Colon (tissue), 2 donors: ENCODE data around the gene C11orf42.

Experiments used
- FAIRE-seq: peaks from 2 replicates; lab custom pipeline; 2012; peaks lifted over from hg19 to GRCh38; lab: Jason Lieb, UNC
- donor health status: control.
- donor health status: control.

Gene C11orf42, protein sequence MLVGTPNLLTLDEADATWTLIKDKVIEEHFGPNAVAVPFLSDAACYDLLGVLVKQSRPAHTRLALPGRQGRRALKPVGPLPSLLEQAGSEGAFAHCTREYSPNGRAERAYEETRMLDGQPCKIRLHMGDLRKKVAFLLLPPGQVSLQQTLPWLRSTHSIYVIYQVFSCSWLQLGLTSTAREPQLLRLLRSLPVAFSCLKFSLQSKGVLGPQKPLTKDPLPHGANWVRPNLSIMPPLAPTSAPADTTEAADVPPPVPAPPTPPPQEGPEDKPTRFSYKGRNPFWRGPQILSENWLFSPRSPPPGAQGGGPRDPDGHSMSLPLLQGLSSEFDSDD

DNA sequence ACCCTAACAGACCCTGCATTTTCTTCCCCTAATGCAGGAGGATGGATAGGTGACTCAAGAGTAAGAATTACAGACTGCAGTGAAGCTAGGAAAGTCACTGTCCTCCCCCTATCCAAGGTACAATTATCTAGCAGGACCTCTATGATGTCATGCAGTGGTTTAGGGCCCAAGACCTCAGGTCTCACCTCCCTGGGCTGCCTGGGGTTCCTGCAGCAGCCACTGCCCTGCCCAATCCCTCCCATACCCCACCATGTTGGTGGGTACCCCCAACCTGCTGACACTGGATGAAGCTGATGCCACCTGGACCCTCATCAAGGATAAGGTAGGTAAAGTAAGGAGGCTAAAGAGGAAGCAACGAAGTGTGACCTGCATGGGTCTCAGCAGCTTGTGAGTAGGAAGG, at the start of gene C11orf42:
Gene C11orf42 (plus strand): TSS at position 192 of the 400 bp plus-strand sequence. CDS start 59 bp downstream, at position 251.
- FAIRE-seq: no peak

DNA sequence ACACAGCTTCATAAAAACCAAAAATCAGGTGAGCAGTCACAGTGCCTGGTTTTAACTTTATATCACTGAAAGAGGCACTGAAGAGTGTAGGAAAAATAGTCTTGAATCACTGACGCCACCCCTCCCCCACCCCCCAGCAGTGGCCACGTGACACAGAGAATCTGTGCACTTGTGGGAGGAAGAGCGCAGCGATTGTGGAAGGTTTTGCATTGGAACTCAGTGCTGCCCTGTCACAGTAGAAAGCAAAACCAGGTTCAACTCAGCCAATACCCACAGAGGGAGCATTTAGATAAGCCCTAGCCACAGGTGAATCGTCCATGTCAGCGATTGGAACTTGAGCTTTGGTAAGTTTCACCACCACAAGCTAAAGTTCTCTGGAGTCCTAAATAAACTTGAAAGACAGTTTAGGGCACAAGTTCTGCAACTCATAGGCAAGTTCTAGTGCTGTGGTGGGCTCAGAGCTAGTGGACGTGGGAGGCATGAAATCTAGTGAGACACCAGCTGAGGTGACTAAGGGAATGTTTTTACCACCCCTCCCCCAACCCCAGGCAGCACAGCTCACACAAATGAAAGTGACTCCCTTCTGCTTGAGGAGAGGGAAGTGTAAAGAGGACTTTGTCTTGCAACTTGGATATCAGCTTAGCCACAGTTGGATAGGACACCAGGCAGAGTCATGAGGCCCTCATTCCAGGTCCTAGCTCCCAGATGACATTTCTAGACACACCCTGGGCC, 48.6 kb upstream of the C11orf42 start:
- FAIRE-seq: no peak

- no peak for FAIRE-seq
These were observed 35.1 kb upstream of the C11orf42 start, which contains the start of gene OR52B2 for GRCh38 chr11:6170226-6170625. Gene OR52B2, minus strand, starts transcription at chr11:6170326. Its CDS starts 0 bp downstream, at chr11:6170326.

- FAIRE-seq: no peak
These were observed 29.9 kb upstream of the C11orf42 start for GRCh38 chr11:6175440-6175839.

DNA sequence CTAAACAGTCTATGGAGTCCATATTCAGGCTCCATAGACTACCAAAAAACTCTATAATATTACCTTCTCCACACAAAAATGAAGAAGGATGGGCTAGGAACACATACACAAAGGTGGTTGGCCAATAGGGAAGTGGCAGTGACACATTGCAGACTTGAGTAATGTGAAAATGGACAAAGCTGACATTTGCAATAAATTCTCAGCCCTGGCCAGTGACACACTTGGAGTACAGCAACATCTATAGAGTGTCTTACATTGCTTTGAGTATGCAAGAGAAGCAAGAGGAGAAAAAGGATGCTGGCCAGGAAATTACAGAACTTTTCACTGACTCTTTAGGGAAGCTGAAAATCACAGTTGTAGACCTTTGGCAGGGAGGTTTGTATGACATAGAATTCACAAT, 13.6 kb upstream of the C11orf42 start:
- FAIRE-seq: no peak

GRCh38 chr11:6194065-6194581, 11.2 kb upstream of the C11orf42 start:
- FAIRE-seq: no peak

DNA sequence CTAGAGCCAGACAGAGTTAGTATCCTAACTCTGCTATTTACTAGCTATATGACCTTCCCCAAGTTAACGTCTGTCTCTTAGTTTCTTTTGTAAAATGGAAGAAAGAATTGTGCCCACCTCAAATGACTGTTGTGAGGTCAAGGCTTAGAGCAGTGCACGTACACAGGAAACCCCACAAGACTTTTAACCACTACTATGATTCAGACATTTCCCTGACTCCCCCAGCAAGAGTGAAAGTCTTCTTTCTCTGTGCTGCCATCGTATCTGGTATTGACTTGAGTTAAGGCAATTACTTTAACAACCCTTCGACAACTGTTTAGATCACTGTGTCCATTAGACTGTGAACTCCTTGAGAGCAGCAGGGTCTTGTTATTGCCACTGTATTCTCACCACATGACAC, 9.0 kb upstream of the C11orf42 start:
- no peak for FAIRE-seq

GRCh38 chr11:6197466-6198200, 7.7 kb upstream of the C11orf42 start:
- FAIRE-seq: no peak

GRCh38 chr11:6199174-6199810, 6.1 kb upstream of the C11orf42 start, which contains the start of gene OR52W1:
Gene OR52W1, plus strand, starts transcription at chr11:6199224. Its CDS starts 0 bp downstream, at chr11:6199224.
- no peak for FAIRE-seq

GRCh38 chr11:6200975-6201374, 4.4 kb upstream of the C11orf42 start:
- no peak for FAIRE-seq

DNA sequence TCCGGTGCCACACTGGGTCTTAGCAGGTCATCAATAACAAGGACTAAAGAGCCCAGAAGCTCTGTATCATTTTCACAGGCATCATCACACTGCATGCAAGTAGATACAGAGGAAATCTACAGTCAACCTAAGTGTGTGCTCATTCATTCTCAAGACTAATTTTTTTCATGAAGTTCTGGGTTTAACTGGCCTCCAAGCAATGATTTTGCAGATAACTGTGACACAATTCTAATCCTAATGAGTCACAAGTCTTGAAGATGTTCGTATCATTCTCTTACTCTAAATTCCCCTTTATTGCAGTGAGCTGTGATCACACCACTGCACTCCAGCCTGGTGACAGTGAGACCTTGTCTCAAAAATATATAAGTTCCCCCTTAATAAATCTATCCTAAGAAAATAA, 3.9 kb upstream of the C11orf42 start:
- FAIRE-seq: no peak

DNA sequence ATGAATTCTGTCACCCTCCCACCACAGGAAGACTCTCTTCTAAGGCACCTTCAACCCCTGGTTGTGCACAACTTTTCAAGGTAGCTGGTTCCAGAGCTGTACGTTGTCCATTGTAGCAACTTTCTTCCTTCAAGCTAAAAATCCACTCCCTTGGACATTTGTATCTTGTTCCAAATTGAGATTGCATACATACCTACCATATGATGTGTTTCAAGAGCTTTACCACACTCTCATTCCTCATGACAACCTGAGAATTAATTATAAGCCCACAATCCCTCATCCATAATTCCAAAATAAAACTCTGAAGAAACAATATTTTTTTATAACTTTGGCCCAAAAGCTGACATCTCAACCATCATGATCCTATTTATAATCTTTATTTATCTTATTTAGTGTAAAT, 3.3 kb upstream of the C11orf42 start:
- no peak for FAIRE-seq

DNA sequence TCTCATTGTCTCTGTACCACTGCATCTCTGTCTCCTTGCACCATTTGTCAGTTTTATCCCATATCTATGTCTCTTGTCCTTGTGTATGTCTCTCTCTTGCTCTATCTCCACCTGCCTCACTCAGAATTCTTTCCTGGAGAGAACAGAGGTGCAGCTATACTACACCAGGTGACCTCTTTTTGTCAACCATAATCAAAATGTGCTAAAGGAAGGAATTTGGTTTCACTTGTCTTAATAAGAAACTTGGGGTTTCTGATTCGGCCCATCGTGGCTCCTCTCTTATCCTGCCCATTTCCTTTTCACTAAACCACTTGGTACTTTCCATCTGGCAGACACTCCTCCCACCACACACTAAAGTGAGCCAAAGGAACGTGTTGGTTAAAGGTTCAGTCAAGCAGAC, 2.0 kb upstream of the C11orf42 start:
- no peak for FAIRE-seq

DNA sequence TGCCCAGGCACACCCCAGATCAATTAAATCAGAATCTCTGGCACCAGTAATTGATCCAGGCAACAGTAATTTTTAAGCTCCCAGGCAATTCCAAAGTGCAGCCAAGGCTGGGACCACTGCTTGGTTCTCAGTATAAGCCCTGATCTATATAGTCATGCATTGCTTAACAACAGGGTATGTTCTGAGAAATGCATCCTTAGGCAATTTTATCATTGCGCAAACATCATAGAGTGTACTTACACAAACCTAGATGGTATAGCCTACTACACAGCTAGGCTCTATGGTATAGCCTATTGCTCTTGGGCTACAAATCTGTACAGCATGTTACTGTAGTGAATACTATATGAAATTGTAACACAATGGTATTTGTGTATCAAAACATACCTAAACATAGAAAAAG, 651 bp upstream of the C11orf42 start:
- FAIRE-seq: no peak

DNA sequence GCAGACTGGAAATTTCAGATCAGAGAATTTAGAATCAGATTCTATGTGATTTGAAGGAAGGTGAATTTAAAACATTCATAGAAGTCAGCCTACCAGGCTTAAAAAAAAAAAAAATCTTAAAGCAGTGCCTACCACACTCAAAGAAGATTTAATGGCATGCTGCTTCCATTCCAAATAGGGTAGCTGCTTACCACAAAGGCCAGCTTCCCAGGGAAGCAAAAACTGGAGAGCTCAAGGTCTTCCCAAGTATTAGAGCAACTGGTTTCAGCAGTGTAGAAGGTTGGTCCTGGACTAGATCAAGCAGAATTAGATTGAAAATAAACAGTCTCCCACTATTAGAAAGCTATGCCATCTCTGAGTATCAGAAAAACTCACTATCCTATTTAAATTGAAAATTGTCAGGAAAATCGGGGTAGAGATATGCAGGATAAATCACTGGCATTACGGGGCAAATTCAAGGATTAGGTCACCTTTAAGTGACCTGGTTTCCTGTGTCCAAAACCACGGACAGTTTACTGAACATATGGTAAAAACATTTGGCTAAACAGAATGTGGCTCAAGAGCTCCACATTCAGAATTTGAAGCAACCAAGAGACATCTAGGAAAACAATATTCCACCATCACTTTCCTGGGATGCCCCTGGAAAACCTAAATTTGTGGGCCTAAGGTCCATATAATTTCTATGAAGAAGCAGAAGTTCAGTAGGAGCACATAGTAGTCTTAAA, 1.3 kb downstream of the C11orf42 start:
- no peak for FAIRE-seq

DNA sequence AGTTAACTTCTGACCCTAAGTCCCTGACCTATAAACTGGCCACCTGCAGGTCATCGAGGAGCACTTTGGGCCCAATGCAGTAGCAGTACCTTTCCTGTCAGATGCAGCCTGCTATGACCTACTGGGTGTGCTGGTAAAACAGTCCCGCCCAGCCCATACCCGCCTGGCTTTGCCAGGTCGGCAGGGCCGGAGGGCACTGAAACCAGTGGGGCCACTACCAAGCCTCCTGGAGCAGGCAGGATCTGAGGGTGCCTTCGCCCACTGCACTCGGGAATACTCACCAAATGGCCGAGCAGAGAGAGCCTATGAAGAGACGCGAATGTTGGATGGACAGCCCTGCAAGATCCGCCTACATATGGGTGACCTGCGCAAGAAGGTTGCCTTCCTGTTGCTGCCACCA, 4.4 kb downstream of the C11orf42 start:
- FAIRE-seq: no peak

DNA sequence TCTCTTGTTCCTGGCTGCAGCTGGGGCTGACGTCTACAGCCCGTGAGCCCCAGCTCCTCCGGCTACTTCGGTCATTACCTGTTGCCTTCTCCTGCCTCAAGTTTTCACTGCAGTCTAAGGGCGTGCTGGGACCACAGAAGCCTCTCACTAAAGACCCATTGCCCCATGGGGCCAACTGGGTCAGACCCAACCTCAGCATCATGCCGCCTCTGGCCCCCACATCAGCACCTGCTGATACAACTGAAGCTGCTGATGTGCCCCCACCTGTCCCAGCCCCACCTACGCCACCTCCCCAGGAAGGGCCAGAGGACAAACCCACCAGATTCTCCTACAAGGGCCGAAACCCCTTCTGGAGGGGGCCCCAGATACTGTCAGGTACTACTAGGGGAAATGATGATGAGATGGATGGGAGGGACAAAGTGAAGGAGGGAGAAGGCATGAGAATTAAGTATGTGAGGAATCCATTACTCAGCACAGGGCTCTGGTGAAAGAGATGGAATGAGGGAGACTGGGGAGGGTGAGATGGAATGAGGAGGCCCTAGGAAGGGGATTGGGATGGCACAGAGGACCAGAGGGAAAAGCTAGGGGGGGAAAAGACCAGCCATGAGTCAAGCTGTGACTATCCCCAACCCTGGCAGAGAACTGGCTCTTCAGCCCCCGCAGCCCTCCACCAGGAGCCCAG, 5.1 kb downstream of the C11orf42 start:
- no peak for FAIRE-seq

- no peak for FAIRE-seq
These were observed 9.2 kb downstream of the C11orf42 start for GRCh38 chr11:6214530-6214929.

GRCh38 chr11:6216501-6216900, 11.1 kb downstream of the C11orf42 start:
- no peak for FAIRE-seq

GRCh38 chr11:6217722-6218121, 12.4 kb downstream of the C11orf42 start:
- no peak for FAIRE-seq

GRCh38 chr11:6219359-6219758, 14.0 kb downstream of the C11orf42 start:
- no peak for FAIRE-seq
